GM12878 (cell line): ENCODE data around the gene COL2A1. TPM values are rescaled to one million over a fixed set of nuclear protein-coding genes. Genes with fewer than 3 reads are reported as not detected.

Experiments used
- BRCA1 ChIP-seq: IDR thresholded peaks from 2 replicates; pipeline ENCODE4 v1.6.1; 2011; ENCODE audit warnings: low read depth, low read length, improper control_type of control experiment
- REST ChIP-seq: IDR thresholded peaks from 2 replicates; pipeline ENCODE4 v1.6.1; 2012; ENCODE audit warnings: mild to moderate bottlenecking, low read depth, low read length
- ZZZ3 ChIP-seq: IDR thresholded peaks from 2 replicates; pipeline ENCODE4 v1.6.1; 2011; ENCODE audit warnings: low read depth; ENCODE audit not compliant: control insufficient read depth, insufficient read length
- polyA plus RNA-seq, 11 experiments: library from polyadenylated mRNA; depleted of rRNA in 4 of 11; unstranded in 6 of 11; stranded (reverse) in 5 of 11; fragments of >200 nt; fragmentation: Nextera tagmentation in 4 of 11; fragmentation: Illumina TruSeq in 1 of 11; extraction: Ambion mirVana in 4 of 11; extraction: Trizol in 1 of 11; gene quantifications; 1 replicate in 1 of 11; 2 replicates in 10 of 11; pipeline versions ENCODE4 v1.2.1 to v1.2.3, GENCODE V29; 2011 to 2016; ENCODE audit warnings: inconsistent platforms in 2 of 11, missing spikeins in 2 of 11, low read depth in 1 of 11
- total RNA-seq, 4 experiments: library from RNA; depleted of rRNA in 3 of 4; stranded (reverse); fragments of >200 nt in 3 of 4; fragmentation: Illumina TruSeq in 1 of 4; extraction: Trizol in 1 of 4; gene quantifications; 2 replicates each; pipeline versions ENCODE4 v1.2.1 to v1.2.3, GENCODE V29; 2013 to 2021
- TF ChIP-seq, protein P1 (sequence below): IDR thresholded peaks from 2 replicates; pipeline ENCODE4 v1.6.1; 2012; ENCODE audit warnings: low read depth, low read length, improper control_type of control experiment
- TF ChIP-seq, protein P2 (sequence below): fragments of 450-650 bp; formaldehyde crosslinking; IDR thresholded peaks from 2 replicates; pipeline ENCODE4 v1.4.0; 2022; ENCODE audit warnings: mild to moderate bottlenecking, moderate library complexity

COL2A1 gene
- total and polyA plus RNA-seq, 10 of the 15 experiments (the other 5 are each of a cell fraction or from before 2014, with no cell fraction given): 0.06 to 0.67 (median 0.19) TPM; not detected in 1

- no peak for TF ChIP-seq REST
- TF ChIP-seq, protein P1, sequence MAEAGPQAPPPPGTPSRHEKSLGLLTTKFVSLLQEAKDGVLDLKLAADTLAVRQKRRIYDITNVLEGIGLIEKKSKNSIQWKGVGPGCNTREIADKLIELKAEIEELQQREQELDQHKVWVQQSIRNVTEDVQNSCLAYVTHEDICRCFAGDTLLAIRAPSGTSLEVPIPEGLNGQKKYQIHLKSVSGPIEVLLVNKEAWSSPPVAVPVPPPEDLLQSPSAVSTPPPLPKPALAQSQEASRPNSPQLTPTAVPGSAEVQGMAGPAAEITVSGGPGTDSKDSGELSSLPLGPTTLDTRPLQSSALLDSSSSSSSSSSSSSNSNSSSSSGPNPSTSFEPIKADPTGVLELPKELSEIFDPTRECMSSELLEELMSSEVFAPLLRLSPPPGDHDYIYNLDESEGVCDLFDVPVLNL: no peak
- no peak for TF ChIP-seq ZZZ3
- TF ChIP-seq, protein P2, sequence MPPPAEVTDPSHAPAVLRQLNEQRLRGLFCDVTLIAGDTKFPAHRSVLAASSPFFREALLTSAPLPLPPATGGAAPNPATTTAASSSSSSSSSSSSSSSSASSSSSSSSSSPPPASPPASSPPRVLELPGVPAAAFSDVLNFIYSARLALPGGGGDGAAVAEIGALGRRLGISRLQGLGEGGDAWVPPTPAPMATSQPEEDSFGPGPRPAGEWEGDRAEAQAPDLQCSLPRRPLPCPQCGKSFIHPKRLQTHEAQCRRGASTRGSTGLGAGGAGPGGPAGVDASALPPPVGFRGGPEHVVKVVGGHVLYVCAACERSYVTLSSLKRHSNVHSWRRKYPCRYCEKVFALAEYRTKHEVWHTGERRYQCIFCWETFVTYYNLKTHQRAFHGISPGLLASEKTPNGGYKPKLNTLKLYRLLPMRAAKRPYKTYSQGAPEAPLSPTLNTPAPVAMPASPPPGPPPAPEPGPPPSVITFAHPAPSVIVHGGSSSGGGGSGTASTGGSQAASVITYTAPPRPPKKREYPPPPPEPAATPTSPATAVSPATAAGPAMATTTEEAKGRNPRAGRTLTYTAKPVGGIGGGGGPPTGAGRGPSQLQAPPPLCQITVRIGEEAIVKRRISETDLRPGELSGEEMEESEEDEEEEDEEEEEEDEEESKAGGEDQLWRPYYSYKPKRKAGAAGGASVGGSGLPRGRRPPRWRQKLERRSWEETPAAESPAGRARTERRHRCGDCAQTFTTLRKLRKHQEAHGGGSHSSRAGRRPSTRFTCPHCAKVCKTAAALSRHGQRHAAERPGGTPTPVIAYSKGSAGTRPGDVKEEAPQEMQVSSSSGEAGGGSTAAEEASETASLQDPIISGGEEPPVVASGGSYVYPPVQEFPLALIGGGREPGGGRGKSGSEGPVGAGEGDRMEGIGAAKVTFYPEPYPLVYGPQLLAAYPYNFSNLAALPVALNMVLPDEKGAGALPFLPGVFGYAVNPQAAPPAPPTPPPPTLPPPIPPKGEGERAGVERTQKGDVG: no peak
- no peak for TF ChIP-seq BRCA1
These were observed 899 bp upstream of the COL2A1 start (continued) for GRCh38 chr12:48005001-48005749.
